ENCODE data around the gene RGS4.
"Not testable (repeated sequence)": the region's sequence is repeated elsewhere in the genome, so short reads cannot be mapped to it uniquely, and the experiment has no call there.

The RGS4 gene

DNA sequence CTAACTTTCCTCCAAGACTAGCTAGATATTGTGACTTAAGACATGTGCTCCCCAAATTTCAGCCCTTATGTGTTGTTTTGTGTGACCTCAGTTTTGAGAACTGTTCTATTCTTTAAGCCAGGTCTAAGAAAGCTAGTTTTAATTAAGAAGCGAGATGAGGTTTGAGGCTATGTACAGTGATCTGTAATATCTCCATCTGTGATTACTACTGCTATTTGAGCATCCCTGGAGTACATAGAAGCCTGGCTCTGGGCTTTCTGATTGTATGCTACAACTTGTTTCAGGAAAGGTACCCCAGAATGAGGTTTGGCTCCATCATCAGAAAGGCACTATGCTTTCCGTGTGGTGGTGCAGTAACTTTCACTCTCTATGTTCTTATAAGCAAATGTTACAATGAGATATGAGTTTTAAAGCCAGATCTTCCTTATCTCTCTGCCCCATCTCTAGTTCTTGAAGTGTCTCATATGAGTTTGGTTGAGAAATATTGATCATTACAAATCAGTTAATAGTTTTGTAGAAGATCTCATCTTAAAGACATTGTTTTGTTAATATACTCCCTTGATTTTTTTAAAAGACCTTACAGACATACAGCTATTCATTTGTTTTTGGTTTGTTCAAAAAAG lies 605 bp downstream of the RGS4 start:
- DNase-seq = no peak

DNA sequence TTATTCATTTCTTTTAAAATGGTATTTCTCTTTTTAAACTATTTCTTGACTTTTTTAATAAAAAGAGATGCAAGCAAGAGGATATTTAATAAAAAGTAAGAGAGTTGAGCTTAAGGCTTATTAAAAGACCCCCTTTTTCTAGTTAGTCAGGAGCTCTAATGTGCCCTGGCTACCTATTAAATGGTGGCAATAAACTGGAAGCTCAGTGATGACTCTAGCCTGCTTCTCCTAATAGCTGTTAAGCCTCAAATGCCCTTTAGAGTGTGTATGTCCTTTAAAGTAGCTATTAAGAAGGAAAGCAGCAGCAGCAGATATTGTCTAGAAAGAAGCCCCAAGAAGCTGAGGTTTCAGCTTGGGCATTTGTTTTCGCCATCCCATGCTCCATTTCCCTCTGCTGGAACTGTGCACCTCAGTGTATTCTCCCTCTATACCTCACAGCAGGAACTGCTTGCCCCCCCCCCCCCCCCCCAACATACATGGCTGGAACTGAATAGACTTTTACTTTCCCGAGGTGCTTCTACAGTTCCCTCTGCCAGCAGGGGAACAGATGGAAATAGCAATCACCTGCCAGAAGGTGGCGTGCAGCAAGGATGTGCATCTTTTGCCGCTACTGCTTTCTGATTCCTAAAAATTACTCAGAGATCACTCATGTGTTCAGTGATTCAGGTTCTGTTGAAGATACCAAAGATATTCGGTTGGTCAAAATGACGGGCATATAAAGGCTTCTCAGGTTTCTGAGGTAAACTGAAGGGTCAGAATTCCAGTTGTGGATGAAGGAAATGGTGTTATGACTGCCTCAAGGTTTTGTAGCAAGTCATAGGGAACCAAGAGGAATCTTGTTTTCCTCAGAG lies 2.5 kb downstream of the RGS4 start:
- DNase-seq = peak; percentile 7 to 20

DNA sequence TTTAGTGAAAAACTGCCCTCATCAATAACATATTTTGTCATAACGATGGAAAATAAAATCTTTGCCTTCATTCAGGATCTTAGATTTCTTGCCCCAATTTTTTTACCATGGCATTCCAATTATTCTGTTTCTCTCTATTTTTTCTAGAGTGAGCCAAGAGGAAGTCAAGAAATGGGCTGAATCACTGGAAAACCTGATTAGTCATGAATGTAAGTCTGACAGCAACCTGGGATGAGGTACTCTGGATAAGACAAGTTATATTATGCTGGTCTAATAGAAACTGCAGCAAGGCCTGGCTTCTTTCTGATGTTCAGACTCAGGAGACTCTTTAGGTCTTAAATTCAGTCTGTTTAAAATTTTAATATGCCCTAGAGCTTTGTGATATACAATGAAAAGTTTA lies 3.5 kb downstream of the RGS4 start:
- no peak for DNase-seq

DNA sequence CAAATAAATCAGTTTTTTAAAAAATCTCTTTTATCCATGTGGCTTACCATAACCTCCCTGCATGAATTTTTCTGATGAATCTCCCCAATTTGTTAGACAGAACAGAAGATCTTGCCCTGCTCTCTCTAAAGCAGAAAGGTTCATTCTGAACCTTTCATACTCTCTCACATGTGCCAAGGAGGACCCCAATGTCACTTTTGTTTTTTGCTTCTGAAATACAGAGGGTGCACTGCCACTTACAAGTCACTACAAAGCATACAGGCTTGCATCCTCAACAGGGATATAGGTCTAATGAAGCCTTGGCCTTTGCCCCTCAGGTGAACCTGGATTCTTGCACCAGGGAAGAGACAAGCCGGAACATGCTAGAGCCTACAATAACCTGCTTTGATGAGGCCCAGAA lies 4.8 kb downstream of the RGS4 start:
- no peak for DNase-seq

DNA sequence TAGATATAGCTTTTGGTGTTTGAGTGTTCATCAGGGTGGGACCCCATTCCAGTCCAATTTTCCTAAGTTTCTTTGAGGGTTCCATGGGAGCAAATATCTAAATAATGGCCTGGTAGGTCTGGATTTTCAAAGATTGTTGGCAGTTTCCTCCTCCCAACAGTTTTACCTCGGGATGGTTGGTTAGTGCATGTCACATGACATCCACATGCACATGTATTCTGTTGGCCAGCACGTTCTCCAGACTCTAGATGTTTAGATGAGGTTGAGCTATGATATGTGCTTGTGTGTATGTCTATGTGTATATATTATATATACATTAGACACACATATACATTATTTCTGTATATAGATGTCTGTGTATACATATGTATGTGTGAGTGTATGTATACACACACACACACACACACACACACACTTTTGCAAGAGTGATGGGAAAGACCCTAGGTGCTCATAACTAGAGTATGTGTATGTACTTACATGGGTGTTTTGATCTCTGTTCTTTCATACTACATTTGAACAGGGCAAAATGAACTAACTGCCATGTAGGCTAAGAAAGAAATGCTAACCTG lies 5.6 kb downstream of the RGS4 start:
- DNase-seq = no peak

DNA sequence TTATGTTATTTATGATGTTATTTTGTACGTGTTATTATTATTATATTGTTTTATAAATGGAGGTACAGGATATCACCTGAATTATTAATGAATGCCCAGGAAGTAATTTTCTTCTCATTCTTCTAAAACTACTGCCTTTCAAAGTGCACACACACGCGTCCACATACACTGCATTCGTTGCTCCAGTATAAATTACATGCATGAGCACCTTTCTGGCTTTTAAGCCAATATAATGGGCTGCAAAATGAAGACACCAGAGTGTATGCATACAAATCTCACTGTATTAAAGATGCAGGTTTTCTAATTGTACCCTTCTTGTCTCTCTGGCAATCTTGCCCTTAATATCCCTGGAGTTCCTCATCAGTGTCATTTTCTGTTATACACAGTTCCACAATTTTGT lies 6.9 kb downstream of the RGS4 start:
- DNase-seq = no peak

DNA sequence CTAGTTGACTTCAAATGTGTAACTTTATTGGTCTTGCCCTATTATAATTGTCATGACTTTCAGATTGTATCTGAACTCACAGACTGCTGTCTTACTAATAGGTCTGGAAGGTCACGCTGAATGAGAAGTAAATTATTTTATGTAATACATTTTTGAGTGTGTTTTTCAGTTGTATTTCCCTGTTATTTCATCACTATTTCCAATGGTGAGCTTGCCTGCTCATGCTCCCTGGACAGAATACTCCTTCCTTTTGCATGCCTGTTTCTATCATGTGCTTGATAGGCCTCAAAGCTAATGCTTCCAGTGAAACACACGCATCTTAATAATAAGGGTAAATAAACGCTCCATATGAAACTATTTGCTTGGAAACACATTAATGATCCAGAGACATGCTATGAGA lies 7.3 kb downstream of the RGS4 start:
- DNase-seq = no peak

DNA sequence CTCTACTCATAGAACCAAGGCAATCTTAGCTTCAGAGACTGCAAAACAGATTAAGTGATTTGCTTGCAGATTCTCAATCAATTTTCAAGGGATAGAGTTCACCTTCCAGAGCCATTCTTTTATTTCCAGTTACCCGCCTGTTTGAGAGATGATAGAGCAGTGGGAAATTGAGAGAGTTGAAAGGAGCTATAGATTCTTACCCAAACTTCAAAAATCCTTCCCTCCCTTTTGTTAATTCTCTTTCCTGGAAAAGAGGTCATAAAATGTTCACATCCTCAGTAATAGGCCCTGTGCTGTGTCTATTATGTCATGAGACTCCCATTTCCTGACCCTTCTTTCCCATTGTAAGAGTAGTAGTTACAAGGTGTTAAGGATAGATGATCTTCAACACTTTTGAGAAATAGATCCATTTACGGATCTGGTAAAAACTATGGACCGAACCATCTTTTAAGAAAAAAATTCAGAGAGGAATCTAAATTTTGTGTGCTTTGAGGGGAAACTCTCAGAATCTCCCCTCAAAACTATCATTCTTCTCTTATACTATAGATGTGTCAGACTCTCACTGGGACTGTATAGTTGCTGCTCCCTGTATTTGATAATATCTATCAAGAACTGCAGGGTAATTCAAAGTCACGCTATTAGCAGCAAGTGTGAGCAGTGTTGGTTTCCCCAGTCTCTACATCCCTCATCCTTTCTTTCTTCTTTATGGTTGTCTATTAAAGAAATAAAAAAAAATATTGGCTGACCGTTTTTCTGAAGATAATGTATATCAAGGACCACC lies 8.0 kb downstream of the RGS4 start:
- DNase-seq = no peak

DNA sequence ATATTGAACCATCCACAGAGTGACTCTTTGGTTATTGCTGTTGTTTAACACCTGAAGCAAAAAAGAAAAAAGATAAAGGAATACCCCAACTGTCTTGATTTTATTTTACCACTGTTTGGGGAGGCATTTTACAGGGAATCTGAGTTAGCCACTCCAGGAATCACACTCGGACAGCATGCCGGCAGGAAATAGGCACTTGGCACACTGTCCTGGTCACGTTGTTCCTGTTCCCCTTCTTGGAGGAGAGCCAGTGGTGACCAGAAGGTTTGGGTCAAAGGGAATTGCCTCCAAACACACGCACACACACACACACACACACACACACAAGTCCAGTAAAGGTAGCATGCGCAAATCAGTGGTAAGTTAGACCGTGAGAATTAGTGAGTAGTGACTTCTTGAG lies 13.8 kb downstream of the RGS4 start:
- no peak for DNase-seq

DNA sequence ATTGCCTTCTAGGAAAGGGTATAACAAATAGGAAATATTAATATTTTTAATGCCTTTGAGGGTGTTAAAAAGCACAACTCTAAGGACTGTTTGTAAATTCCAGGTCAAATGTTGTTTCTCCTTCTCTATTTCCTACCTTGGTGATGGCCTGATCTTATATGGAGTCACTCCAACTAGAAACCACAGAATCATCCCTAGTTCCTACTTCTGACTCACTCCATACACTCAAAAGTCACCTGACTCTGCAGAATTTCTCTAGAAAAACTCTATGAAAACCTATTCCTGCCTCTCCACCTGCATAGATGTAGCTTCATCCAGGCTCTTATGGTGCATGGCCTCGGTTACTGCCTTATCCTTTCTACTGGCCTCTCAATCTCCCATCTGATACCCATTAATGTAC lies 14.5 kb downstream of the RGS4 start:
- no peak for DNase-seq

DNA sequence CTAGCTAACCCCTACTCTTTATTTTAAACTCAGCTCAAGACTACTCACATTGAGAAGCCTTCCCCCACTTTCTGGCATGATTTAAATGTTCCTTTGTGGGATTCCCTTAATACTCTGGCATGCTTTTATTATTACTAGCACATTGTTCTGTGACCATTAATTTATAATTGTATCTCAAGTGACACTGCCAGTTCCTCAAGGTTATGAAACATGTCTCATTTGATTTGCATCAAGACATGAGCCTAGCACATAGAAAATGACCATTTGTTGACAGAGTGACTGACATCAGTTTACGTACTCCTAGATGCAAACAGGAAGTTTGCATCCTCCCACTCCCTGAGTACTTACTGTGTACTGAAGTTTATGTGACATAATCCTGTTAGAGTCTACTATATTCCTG lies 15.2 kb downstream of the RGS4 start:
- DNase-seq = no peak

DNA sequence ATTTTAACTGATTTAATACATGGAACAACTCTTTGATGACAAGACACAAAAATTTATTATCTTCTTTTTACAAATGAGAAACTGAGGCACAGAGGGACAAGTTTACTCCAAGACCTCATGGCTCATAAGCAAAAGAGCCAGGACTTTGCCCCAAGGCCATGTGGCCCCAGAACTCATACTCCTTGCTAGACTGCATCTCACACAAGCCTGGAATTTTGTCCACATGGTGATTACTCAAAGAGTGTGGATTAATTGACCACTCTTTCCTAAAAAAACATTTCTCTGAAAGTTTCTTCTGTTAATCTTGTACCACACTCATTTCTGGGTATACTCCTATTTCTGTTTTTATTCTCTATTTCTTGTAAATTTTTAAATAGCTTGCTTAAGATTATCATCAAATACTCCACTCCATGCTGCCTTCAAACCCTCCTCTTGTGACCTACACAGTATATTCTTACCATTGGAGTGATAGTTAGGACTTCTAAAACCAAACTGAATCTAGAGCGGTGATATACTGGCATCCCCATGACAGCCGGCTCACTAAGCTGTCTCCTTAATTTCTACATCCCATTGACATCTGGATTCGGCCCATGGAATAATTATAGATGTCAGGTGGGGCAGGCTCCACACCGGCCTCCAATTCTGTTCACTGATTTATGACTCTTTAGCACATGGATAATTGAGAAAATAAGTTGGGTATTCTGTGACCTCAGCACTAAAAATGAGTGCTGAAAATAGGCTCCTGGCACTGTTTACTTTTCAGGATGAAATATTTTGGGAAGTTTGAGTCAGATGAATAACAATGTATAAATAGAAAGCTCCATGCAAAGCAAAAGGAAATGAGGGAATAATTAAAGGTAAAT lies 16.1 kb downstream of the RGS4 start:
- DNase-seq = no peak

DNA sequence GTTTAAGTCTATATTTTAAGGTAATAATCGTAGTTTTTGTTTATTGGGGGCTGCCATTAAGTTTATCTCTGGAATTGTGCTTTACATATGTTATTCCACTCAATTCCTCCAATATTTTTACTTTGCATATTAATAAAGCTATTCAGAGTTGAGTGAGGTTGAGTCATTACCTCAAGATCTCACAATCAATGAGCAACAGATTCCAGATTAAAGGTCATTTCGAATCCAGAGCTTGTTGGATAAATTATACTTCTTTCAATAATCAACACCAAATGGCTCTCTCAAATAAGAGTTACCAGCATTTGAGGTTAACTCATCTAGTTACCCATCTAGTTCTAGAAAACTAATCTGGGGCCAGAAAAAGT lies 16.7 kb downstream of the RGS4 start:
- no peak for DNase-seq

DNA sequence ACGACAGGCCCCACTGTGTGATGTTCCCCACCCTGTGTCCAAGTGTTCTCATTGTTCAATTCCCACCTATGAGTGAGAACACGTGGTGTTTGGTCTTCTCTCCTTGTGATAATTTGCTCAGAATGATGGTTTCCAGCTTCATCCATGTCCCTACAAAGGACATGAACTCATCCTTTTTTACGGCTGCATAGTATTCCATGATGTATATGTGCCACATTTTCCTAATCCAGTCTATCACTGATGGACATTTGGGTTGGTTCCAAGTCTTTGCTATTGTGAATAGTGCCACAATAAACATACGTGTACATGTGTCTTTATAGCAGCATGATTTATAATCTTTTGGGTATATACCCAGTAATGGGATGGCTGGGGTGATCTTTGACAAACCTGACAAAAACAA lies 20.0 kb downstream of the RGS4 start:
- not testable (repeated sequence) for DNase-seq

DNA sequence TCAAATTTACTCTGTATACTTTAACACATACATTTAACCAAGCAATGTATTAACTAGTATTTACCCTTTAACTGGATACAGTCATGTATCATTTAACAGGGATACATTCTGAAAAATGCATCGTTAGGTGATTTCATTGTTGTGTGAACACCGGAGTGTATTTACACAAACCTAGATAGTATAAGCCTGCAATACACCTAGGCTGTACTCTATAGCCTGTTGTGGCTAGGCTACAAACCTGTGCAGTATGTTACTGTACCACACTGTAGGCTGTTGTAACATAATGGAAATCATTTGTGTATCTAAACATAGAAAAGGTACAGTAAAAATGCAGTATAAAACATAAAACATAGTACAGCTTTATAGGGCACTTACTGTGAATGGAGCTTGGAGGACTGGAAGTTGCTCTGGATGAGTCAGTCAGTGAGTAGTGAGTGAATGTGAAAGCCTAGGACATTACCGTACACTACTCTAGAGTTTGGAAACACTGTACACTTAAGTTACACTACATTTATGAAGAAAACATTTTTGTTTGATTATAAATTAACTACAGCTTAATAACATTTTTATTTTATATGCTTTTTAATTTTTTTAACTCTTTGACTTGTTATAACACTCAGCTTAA lies 21.3 kb downstream of the RGS4 start:
- no peak for DNase-seq

DNA sequence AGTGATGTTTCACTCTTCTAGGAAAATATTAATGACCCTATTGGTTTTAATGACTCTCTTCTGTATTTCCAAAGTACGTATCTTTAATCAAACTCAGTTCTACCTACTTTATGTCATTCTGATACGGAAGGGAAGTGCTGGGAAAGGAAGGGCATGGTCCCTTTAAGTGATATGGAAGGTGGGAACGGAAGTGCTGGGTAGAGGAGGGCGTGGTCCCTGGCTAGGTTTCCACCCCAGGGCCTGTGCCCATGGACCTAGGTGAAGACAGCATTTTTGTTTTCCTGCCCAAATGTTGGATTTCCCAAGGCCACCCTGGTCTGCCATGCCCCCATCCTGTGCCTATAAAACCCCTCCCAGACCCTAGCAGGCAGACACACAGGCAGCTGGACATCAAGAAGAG lies 24.0 kb downstream of the RGS4 start:
- no peak for DNase-seq

DNA sequence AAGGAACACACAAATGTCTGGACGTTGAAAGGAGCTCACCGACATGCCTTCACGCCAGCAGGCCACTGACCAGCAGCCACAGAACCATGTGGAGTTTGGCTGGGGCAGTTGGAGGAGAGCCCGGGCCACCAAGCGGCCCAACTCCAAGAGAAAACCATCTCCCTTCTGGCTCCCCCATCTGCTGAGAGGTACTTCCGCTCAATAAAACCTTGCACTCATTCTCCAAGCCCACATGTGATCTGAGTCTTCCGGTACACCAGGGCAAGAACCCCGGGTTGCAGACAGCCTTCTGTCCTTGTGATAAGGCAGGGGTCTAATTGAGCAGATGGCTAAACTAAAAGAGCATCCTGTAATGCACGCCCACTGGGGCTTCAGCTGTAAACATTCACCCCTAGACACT lies 24.4 kb downstream of the RGS4 start:
- no peak for DNase-seq

DNA sequence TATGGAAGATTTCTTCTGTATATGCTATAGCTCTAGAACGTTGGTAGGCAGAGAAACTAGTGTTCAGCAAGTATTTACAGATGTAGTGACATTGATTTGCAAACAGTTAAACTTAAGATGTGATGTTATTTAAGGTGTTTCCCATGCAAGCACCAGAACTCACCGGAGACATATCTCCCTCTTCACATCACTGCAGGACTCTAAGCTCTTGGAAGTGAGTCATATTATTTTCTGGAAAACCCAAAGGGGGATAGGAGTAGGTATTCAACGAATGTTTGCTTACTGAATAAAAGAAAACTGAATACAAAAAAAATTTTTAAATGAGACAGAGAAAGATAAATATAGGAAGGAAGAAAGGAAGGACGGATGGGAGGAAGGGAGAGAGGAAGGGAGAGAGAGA lies 25.0 kb downstream of the RGS4 start:
- DNase-seq = no peak

DNA sequence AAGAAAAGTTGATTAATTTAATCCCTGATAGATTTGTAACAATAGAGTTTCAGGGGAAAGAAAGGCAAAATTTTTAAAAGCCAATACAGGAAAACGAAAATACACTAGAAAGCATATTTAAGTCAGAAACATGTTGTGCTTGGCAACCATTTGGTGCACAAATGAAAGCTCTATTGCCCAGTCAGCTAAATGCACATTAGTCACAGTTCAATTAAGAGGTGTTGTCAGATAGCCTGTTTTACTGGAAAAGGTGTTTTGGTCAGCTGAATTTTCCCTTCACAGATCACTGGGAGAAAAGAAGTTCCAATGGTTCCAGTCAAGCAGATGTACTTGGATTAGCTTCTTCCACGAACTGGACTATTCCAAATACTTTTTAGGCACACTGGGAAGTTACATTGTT lies 25.4 kb downstream of the RGS4 start:
- no peak for DNase-seq

DNA sequence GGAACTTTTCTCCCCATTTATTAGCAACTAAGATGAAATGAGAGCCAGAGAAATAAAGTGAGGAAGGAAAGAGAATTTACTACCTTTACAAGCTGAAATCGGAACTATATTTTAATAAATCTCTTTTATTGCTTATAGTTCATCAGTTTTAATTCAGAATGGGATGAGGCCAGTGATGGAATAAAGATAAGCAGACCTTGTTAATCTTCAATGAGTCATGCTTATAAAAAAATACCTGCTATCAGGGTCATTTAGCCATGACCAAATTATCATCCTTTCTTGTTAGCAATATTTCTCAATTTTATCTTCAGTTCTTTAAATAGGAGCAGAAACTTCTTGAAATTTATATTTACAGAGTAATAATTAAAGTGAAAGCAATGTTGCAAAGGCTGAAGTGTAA lies 26.1 kb downstream of the RGS4 start:
- DNase-seq = no peak

DNA sequence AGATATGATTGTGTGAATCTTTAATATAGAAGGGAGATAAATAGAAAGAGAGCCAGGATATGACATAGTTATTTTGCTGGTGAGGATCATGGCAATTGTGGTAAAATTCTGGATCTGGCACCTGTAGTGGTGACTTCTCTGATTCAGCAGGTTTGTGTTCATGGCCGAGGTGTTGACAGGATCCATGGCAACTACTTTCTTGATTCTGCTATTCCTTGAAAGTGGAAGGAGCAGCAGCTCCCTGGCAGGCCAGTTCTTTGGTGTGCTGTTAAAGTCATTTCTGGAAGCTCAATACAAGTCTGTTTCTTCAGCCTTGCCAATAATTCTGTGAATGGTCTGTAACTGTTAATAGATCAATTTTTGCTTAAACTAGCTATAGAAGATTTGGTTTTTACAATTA lies 33.4 kb downstream of the RGS4 start:
- no peak for DNase-seq

DNA sequence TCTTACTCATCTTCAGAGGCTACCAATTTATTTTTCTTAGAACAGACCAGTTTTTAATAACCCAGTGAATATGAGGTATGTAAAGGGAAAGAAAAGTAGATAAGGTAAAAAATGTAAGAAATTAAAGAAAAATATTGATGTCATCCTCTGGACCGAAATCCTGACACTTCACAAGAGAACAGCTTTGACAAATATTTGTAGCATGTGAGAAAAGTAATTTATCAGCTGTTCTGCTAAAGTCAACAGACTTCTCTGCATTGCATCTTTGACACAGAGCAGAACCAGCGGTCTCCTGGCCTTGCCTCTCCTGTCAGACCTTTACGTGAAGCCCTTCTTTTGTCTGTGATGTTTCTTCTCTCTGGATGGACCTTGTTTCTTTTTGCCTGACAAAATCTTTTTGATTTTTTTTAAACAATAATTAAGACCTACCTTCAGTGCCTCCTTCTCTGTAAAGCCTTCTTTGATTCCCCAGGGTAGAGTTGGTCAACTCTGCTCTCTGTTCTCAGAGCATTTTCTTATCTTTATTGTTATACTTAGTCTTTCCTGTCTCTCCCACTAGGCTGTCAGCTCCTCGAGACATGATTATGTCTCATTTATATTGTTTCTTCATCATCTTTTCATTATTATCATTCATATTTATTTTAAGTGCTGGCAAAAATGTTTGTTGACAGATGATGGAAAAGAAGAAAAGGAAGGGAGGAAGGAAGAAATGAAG lies 35.4 kb downstream of the RGS4 start:
- DNase-seq = no peak

Data from activated CD4-positive, alpha-beta T cell treated with anti-CD3 and anti-CD28 coated beads, Interleukin-2, amount 50 U/mL, for 4 hours (primary cell).